Measurements from ENCODE around the gene USP37.
A peak's percentile ranks its signal among the peaks of the same experiment; 100 is the strongest.

Gene USP37

DNA sequence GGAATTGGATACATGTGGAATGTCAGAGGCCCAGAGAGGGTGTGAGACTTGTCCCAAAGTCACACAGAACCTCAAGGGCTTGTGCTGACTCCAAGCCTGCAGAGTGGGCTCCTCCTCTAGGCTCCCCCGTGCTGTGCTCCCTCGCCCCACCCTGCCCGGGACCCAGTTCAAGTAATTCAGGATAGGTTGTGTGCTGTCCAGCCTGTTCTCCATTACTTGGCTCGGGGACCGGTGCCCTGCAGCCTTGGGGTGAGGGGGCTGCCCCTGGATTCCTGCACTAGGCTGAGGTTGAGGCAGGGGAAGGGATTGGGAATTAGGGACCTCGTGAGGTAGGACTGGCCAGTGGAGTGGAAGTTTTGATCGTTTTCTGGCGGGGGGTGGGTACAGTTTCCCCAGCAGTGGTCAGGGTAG lies 165.7 kb downstream of the USP37 start:
- Histone ChIP-seq H3K9ac (ENCODE audit: low read length) (peak overlapping the region; percentile 65), H3K36me3 (ENCODE audit: control insufficient read depth, insufficient read depth, low read length) (peaks cover 7% of the 10 kb centered on the region), H3K27me3 (ENCODE audit: control insufficient read depth, insufficient read depth, low read length) (no peaks in the 10 kb centered on the region), H3K4me1 (ENCODE audit: control insufficient read depth, insufficient read depth, low read length) (peaks cover 57% of the 10 kb centered on the region), H3K9me3 (ENCODE audit: control insufficient read depth, low read length) (no peaks in the 10 kb centered on the region), H3K4me3 (ENCODE audit: low read length) (no peak overlapping the region)

DNA sequence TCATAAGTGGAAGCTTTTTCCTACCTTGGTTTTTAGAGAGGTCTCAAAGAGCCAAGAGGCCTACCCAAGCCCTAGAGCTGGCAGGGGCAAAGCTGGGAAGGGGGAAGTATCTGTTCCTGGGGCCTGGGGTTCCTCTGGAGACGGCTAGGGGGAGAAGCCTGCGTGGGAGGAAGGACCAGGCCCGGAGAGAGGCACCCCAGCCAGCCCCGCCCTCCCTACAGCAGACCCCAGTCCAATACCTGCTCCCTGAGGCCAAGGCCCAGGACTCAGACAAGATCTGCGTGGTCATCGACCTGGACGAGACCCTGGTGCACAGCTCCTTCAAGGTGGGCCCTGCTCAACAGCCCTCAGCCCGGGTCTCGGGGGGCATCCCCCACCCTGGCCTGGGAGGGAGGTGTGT lies 166.3 kb downstream of the USP37 start:
- H3K4me1 ChIP-seq (ENCODE audit: control insufficient read depth, insufficient read depth, low read length) = peaks cover 57% of the 10 kb centered on the region
- no peaks in the 10 kb centered on the region for H3K27me3 ChIP-seq (ENCODE audit: control insufficient read depth, insufficient read depth, low read length)
- H3K9ac ChIP-seq (ENCODE audit: low read length) = peak overlapping the region; percentile 65
- no peaks in the 10 kb centered on the region for H3K9me3 ChIP-seq (ENCODE audit: control insufficient read depth, low read length)
- H3K4me3 ChIP-seq (ENCODE audit: low read length) = no peak overlapping the region
- H3K36me3 ChIP-seq (ENCODE audit: control insufficient read depth, insufficient read depth, low read length) = peaks cover 7% of the 10 kb centered on the region

GRCh38 chr2:218400930-218401881 lies 166.9 kb downstream of the USP37 start:
- H3K4me1 ChIP-seq (ENCODE audit: control insufficient read depth, insufficient read depth, low read length) = peaks cover 60% of the 10 kb centered on the region
- H3K9ac ChIP-seq (ENCODE audit: low read length) = peak overlapping the region; percentile 94

More at GRCh38 chr2:218400930-218401881, 166.9 kb downstream of the USP37 start:
- Histone ChIP-seq H3K36me3 (ENCODE audit: control insufficient read depth, insufficient read depth, low read length) (peaks cover 7% of the 10 kb centered on the region), H3K9me3 (ENCODE audit: control insufficient read depth, low read length) (no peaks in the 10 kb centered on the region), H3K27me3 (ENCODE audit: control insufficient read depth, insufficient read depth, low read length) (no peaks in the 10 kb centered on the region), H3K4me3 (ENCODE audit: low read length) (peak overlapping the region; percentile 60)
